ENCODE data around the gene CCDC187. TPM values are rescaled to one million over a fixed set of nuclear protein-coding genes. Genes with fewer than 3 reads are reported as not detected.

CCDC187 gene
- total and polyA plus RNA-seq, 2 experiments from 2014 or later: 0.13 to 1.3 TPM

DNA sequence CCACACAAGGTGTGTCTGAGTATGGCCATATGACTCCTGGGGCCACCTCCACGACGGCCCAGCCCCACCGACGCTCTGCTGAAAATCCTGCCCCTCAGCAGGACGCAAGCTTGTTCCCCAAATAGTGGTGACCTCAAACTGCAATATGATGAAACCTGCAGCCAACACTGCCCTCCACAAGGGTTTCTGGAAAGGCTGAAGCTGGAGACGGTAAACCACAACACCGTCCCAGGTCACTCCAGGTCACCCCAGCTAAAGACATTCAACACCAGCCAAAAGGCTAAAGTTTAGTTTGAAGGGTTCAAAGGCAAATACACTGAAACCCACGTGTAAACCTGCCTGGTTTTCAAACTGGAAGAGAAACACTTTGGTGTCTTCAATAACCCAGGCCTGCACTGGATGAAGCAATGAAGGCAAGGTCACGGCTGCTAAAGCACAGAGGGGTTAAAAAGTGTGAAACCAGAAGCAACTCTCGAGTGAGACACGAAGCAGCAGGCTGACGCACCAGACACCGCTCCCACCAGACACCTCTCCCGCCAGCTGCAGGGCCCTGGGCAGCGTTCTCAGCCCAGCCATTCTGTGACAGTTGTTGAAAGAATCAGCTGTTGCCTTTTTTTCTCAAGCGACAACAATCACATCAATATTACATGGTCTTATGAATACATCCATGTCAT, 97.2 kb downstream of the CCDC187 start:
- H3K4me3 ChIP-seq: no peak overlapping the region
- TF ChIP-seq, protein P1, sequence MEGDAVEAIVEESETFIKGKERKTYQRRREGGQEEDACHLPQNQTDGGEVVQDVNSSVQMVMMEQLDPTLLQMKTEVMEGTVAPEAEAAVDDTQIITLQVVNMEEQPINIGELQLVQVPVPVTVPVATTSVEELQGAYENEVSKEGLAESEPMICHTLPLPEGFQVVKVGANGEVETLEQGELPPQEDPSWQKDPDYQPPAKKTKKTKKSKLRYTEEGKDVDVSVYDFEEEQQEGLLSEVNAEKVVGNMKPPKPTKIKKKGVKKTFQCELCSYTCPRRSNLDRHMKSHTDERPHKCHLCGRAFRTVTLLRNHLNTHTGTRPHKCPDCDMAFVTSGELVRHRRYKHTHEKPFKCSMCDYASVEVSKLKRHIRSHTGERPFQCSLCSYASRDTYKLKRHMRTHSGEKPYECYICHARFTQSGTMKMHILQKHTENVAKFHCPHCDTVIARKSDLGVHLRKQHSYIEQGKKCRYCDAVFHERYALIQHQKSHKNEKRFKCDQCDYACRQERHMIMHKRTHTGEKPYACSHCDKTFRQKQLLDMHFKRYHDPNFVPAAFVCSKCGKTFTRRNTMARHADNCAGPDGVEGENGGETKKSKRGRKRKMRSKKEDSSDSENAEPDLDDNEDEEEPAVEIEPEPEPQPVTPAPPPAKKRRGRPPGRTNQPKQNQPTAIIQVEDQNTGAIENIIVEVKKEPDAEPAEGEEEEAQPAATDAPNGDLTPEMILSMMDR (IDR thresholded peaks at IDR 0.05; ENCODE audit: low read depth, low read length): no peak
- H3K27ac ChIP-seq: no peak overlapping the region
- H3K36me3 ChIP-seq: no peaks in the 10 kb centered on the region
- no peak for DNase-seq (ENCODE audit: low read depth in 1 of 2, low spot score in 1 of 2)
- no peaks in the 10 kb centered on the region for H3K4me1 ChIP-seq (ENCODE audit: low read depth)
- peaks cover 50% of the 10 kb centered on the region for H3K27me3 ChIP-seq
- H3K9me3 ChIP-seq (ENCODE audit: low read depth): no peaks in the 10 kb centered on the region

- TF ChIP-seq, protein P1 (IDR thresholded peaks at IDR 0.05; ENCODE audit: low read depth, low read length): no peak
- H3K27ac ChIP-seq: no peak overlapping the region
- H3K4me3 ChIP-seq: no peak overlapping the region
- H3K9me3 ChIP-seq (ENCODE audit: low read depth): no peaks in the 10 kb centered on the region
- H3K27me3 ChIP-seq: peaks cover 61% of the 10 kb centered on the region
- H3K4me1 ChIP-seq (ENCODE audit: low read depth): no peaks in the 10 kb centered on the region
- DNase-seq (ENCODE audit: low read depth in 1 of 2, low spot score in 1 of 2): no peak
- no peaks in the 10 kb centered on the region for H3K36me3 ChIP-seq
Observed at GRCh38 chr9:136205707-136205992, 98.2 kb downstream of the CCDC187 start.

DNA sequence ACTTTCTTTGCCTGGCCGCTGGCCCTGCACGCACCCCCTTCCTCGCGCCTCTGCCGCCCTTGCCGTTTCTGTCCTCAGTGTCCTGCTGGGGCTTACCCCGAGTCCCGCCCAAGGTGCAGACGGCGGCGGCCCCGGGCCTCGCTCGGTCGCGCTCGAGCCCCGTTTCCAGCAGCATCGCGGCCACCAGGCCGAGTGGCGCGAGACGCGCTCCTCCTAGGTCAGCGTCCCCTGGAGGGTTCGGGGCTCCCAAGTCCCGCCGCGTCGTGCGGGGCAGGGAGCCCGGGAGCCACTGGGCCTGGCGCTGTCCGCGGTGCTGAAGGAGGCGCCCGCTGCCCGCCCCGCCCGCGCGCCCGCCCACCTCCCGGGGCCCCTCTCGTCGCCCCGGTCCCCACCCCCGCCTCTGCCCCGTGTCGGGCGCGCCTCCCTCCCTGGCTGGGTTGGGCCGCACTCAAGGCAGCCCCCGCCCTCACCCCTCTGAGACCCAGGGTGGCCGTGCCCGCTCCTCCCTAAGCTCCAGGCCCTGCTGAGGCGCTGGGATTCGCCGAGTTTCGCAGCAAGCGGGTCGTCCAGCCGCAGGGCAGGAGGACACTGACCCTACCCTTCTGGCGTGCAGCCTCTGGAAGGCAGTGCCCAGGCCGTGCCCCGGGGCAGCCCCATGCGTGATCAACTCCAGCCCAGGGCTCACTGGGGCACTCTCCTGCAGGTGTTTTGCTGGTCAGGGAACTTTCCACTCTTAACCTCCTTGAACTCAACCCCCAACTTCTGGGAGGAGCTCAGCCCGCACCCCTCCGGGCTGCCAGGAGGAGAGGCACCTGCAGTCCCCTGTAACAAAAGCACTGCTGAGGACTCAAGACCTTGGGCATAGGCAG, 98.8 kb downstream of the CCDC187 start, which contains the start of gene LHX3:
LHX3 (minus strand) TSS at position 291 of the 869 bp plus-strand sequence; CDS start at position 175, 116 bp downstream.
- TF ChIP-seq, protein P1 (IDR thresholded peaks at IDR 0.05; ENCODE audit: low read depth, low read length): no peak
- Histone ChIP-seq H3K9me3 (ENCODE audit: low read depth) (no peaks in the 10 kb centered on the region), H3K4me3 (no peak within 1 kb of the TSS), H3K27ac (no peak within 1 kb of the TSS), H3K4me1 (ENCODE audit: low read depth) (no peaks in the 10 kb centered on the region), H3K27me3 (peaks cover 67% of the 10 kb centered on the region), H3K36me3 (no peaks in the 10 kb centered on the region)
- peak; percentile 20 to 90 for DNase-seq (ENCODE audit: low read depth in 1 of 2, low spot score in 1 of 2)

DNA sequence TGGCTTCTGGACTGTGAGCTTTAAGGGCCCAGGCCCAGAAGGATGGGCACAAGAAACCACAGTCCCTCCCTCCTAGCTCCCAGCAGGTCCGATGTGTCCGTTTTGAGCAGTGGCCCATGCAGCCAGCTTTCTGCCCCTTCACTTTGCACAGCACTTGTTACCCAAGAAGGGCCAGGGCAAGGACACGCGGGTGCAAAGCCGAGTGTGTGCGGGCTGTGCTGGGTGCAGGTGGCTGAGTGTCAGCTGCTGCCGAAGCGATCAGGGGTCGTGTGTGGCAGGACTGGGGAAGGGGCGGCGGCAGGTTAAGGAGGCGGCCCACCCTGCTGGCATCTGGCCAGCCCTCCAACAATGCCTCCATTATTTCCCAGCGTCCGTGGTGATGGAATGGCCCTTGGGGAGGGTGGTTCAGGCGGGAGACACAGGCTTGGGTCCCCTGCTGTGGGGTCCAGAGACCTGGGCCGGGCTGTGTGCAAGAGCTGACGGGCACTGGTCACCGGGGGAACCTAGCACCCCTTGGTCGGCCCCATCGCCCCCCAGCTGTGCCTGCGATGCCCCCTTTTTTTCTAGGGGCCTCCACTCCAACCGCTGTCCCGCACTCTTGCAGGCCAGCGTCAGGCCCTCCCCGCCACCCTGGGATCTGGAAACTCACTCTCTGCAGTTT, 99.6 kb downstream of the CCDC187 start:
- H3K4me1 ChIP-seq (ENCODE audit: low read depth): no peaks in the 10 kb centered on the region
- H3K4me3 ChIP-seq: no peak overlapping the region
- H3K27ac ChIP-seq: no peak overlapping the region
- TF ChIP-seq, protein P1 (IDR thresholded peaks at IDR 0.05; ENCODE audit: low read depth, low read length): no peak
- no peak for DNase-seq (ENCODE audit: low read depth in 1 of 2, low spot score in 1 of 2)
- peaks cover 75% of the 10 kb centered on the region for H3K27me3 ChIP-seq
- no peaks in the 10 kb centered on the region for H3K36me3 ChIP-seq
- no peaks in the 10 kb centered on the region for H3K9me3 ChIP-seq (ENCODE audit: low read depth)

DNA sequence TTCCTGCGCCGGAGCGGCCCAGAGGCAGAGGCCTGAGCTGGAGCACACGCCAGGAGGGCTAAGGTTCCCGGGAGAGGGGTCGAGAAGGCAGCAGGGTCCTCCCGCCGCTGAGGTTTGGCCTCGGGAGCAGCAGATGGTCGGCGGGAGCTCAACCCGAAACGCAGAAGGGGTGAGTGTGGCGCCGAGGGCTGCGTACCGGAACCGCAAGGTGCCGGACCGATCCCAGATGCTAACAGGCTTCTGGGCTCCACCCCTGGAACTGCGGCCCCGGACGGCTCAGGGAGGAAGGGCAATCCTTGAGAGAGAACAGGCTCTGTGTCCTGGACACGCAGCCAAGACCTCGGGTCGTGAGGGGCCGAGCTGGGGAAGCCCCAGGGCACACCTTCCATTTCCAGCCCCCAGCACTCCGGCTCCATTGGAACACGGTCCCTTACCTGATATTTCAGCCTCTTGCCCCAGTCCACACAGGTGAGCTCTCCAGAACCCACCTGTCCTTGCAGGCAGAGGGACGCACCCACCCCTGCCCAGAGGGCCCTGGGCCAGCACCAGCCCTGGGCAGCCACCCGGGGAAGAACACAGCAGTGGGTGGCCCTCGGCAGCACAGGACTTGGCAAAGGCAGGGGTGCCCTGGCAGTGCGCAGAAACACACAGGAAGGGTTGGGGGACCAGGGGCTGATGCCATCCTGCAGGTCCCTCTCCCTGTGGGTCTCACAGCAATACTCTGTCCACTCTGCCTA, 100.3 kb downstream of the CCDC187 start:
- H3K4me3 ChIP-seq: no peak overlapping the region

More for the DNA sequence above, 100.3 kb downstream of the CCDC187 start:
- Histone ChIP-seq H3K4me1 (ENCODE audit: low read depth) (peaks cover 2% of the 10 kb centered on the region), H3K27ac (no peak overlapping the region), H3K27me3 (peaks cover 82% of the 10 kb centered on the region), H3K36me3 (no peaks in the 10 kb centered on the region), H3K9me3 (ENCODE audit: low read depth) (no peaks in the 10 kb centered on the region)
- DNase-seq (ENCODE audit: low read depth in 1 of 2, low spot score in 1 of 2): no peak
- TF ChIP-seq, protein P1 (IDR thresholded peaks at IDR 0.05; ENCODE audit: low read depth, low read length): no peak

All from cardiac muscle cell (in vitro differentiated cells and primary cell).